M059J (cell line): Measurements from ENCODE around the gene EID3. TPM values are rescaled to one million over a fixed set of nuclear protein-coding genes. Genes with fewer than 3 reads are reported as not detected.
"Not testable (repeated sequence)": the region's sequence is repeated elsewhere in the genome, so short reads cannot be mapped to it uniquely, and the experiment has no call there.

Source experiments
- DNase-seq: peaks from one replicate; pipeline ENCODE4 v3.0.0-alpha.2; 2012; ENCODE audit warnings: low read depth
- total RNA-seq: library from RNA; depleted of rRNA; stranded (reverse); fragments of >200 nt; shearing (Covaris generic); gene quantifications from 2 replicates; pipeline ENCODE4 v1.2.3, GENCODE V29; 2014

Gene EID3
- total RNA-seq, 1 experiment from 2014 or later, result 1.0 TPM

- DNase-seq, result no peak
Observed at GRCh38 chr12:104310751-104311633, 7.5 kb downstream of the EID3 start.

GRCh38 chr12:104312202-104312601 lies 8.7 kb downstream of the EID3 start:
- no peak for DNase-seq

- no peak for DNase-seq
Observed at GRCh38 chr12:104312654-104313053, 9.1 kb downstream of the EID3 start.

DNA sequence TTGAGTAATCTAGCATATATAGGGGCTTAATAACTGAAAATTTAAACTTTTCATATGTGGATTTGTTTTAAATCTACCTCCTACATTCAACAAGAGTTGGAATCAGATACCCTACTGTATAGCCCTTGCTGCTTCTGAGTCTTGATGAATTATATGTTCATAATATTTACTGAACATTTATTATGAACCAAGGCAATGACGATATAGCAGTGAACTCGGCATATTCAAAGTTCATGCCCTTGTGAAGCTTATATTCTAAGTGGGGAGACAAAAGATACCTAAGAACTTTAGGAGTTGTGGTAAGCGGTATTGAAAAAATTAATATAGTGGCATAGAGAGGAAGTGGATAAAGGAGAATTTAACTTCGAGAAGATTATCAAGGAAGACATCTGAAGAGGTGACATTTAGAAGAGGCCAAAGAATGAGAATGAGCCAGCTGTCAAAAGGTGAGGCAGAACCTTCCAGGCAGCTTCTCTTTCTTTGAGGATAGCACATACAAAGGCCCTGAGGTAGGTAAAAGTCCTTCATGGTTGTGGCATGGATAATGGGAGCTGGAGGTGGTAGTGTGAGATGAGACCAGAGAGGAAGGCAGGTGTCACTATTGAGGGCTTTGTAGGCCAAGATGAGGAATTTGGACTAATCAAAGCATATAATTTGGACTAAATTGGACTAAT lies 10.2 kb downstream of the EID3 start:
- DNase-seq, result no peak

GRCh38 chr12:104314242-104314614 lies 10.7 kb downstream of the EID3 start:
- DNase-seq, result peak; percentile 36

DNA sequence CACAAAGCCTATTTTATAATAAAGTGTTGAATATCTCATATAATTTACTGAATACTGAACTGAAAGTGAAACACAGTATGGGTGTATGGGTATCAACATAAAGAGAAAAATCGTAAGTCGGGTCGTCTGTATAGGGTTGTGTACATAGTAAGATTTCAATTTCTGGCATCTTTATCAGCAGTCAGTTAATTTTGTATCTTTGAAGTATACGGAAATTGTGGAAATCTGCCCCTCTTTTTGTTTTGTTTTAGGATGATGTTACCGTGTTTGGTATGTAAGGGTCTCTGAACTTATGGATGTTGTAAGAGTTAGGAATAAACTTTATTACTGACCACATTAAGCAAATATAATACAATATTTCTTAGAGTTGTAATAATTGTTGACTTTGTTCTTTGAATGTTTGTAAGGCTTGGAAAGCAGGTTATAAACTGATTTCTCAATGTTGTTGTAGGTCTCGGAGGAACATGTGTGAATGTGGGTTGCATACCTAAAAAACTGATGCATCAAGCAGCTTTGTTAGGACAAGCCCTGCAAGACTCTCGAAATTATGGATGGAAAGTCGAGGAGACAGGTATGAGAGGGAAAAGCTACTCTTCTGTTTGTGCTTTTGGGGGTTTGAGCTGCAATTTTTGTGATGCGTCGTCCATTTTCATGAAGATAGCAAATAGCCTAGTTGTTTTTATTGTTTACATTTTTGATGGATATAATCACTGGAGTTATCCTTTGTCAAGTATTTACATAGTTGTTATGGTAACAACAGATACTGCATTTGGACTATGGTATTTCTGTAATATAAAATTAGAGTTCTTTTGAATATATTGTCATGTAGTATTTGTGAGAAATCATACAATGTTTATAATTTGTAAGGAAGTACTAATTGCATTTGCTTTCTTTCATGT lies 12.0 kb downstream of the EID3 start:
- DNase-seq, result no peak

GRCh38 chr12:104316936-104317335 lies 13.4 kb downstream of the EID3 start:
- no peak for DNase-seq

- no peak for DNase-seq
Observed at GRCh38 chr12:104317538-104318210, 14.1 kb downstream of the EID3 start.

DNA sequence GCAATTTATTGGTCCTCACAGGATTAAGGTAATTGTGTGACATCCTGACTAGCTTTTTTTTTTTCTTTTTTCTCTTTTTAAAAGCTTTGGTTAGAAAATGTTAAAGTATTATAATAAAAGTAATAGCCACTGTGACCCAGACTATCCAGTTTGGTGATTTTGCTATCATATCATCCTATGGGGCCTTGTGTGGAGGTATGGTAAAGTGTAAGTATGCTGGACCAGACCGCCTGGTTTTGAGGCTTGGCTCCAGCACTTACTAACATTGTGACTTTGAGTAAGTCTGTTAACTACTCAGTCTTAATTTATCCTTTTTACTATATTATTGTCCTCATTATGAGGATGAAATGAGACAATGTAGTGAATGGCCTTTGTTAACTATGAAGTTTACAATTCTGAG lies 15.5 kb downstream of the EID3 start:
- no peak for DNase-seq

DNA sequence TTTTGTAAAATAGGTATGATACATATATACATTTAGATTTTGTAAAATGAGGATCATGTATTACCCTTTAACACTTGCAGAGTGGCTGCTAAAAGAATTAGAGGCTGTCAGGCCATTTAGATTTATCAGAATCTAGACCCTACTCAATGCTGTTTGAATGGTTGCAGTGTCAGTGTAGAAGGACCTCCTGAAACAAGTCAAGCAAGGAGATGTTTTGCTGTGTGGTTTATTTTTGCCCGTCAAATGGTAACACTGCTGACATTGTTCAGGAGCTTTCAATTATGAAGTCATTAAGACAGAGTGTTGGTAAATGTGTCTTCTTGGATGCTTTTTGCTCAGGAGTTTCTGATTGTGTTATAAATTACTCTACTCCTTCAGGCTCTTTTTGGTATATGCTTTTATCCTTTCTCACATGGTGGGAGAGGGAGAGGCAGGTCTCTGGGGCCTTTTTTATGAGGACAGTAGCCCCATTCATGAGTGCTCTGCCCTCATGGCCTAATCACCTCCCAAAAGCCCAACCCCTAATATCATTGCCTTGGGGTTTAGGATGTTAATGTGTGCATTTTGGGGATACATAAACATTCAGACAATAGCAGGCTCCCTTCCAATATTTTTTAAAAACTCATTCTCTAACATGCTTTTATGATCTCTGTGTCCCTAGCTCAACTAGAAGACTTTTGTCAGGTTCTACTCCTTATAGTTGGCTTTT lies 16.5 kb downstream of the EID3 start:
- no peak for DNase-seq

DNA sequence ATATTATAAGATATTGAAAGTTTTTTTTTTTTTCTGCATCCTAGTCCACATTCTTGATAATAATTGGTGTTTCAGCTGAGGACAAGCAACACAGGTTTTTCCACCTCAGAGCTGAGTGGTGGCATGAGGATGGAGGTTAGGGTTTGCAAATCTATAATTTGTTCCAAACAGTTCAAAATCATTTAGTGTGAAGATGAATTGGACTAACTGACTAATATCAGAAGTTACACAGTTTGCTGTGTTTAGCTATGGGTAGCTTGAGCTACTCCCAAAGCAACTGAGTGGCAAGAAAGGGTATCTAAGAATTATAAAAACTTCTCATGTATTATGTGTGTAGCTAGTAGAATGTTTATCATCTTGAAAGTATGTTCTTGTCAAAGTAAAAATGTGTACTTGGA lies 17.1 kb downstream of the EID3 start:
- no peak for DNase-seq

- DNase-seq, result no peak
Observed at GRCh38 chr12:104321949-104322348, 18.4 kb downstream of the EID3 start.

DNA sequence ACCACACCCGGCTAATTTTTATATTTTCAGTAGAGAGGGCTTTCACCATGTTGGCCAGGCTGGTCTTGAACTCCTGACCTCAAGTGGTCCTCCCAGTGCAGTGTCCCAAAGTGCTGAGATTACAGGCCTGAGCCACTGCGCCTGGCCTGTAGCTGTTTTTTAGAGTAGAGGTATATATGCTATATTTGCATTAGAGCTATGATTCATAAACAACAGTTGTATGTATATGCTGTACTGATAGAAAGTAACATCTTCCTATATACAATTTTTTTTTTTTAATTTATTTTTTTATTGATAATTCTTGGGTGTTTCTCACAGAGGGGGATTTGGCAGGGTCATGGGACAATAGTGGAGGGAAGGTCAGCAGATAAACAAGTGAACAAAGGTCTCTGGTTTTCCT lies 19.0 kb downstream of the EID3 start:
- DNase-seq, result not testable (repeated sequence)

- no peak for DNase-seq
Observed at GRCh38 chr12:104323899-104324298, 20.4 kb downstream of the EID3 start.

DNA sequence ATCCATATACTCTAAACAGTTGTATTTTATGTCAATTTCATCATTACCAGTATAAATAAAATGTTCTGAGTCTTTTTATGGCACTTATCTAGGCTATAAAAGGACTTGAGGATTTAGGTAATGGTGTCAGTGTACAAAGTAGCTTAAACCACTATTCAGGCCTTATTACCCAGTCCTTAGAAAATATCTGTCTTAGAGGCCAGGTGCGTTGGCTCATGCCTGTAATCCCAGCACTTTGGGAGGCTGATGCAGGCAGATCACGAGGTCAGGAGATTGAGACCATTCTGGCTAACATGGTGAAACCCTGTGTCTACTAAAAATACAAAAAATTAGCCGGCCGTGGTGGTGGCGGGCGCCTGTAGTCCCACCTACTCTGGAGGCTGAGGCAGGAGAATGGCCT lies 24.7 kb downstream of the EID3 start:
- not testable (repeated sequence) for DNase-seq

DNA sequence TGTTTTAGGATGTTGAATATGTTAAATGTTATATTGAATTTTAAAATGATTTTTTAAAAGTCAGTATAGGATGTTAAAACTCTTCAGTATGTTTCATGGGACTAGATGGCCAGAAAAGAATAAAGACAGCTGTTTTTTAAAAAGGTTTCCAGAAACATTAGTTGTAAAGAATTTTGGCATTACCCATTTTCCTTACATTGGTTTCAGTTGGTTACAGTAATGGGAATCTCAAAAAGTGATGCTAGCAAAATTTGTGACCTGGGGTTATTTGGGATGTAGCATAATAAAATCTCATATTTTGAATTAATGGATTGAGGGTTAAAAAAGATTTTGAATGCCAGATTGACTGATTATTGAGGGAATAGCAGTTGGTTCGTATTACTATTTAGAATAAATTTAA lies 25.3 kb downstream of the EID3 start:
- no peak for DNase-seq

DNA sequence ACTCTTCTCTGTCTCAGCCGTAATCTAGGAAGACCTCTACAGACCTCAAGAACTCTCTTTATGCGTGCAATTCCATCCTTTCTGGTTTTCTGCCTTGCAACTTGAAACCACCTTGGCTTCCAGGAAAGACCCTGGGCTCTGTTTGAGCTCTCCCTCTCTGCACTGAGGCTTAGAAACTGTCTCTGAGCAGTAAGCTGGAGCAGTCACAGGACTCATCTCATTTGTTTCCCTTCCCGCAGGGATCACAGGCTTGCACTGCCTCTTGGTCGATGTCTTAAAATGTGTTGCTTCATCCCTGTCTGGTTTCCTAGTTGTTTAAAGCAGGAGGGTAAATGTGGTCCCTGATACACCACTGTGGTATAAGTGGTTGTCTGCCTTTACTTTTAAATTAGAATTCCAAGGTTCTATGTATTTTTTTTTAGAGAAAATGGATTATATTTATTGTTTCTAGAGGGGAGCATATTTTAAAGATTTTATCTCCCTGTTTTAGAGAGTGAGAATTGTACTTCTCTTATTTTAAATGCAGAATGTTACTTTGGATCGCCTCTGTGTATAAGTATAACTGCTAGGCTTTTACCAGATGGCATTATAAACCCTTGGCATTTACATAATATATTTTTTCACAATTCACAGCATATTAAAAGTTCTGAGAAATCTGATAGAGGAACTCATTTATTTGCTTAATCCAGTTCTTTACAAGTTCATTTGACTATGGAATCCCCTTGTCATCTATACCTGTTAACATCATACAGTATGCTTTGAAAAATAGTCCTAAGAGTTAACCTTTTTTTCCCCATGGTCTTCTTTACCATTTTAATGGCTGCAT lies 26.4 kb downstream of the EID3 start:
- DNase-seq, result no peak

DNA sequence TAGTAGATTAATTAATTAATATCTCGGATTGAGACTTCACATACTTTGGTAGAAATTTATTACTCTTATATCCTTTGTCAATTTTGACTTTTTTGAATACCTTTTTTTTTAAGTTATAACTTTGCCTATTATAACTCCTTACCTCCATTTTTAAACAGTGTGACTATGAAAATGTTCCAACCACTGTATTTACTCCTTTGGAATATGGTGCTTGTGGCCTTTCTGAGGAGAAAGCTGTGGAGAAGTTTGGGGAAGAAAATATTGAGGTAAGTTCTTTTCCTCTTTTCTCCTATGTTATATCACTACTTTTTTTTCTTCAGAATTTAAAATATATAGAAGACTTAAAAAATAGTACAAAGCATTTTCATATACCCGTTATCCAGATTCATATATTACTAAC lies 27.8 kb downstream of the EID3 start:
- DNase-seq, result no peak

- not testable (repeated sequence) for DNase-seq
Observed at GRCh38 chr12:104332273-104332672, 28.7 kb downstream of the EID3 start.

DNA sequence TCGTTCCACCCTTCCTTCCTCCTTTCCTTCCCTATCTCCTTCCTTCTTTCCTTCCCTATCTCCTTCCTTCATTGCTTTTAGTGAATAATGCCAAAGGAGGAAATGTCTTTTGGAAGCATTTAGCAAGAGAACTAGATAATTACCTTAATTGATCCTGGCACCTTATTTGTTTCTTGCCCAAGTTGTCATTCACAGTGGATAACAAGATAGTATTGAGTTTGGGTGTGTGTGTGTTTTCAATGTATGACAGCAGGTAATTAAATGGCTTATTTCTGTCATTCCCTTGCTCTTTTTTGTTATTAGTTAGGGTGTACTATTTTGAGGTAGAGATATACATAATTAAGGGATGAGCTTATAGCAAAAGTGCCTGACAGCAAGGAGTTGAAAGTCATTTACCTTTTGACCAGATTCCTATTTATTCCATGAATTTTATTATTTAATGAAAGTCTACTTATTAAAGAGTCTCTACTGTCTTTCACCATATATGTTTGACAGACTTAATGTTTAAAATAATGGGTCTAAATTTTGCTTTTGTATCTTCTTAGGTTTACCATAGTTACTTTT lies 30.2 kb downstream of the EID3 start:
- no peak for DNase-seq
